ENCODE results near the gene FXYD6.
"Not testable (repeated sequence)": the region's sequence is repeated elsewhere in the genome, so short reads cannot be mapped to it uniquely, and the experiment has no call there.

The FXYD6 gene

GRCh38 chr11:117820071-117820470, 56.4 kb downstream of the FXYD6 start:
- DNase-seq (ENCODE audit: insufficient read length, low spot score) (no peak), FAIRE-seq (no peak)

- no peak for FAIRE-seq
- peak; percentile 40 for DNase-seq (ENCODE audit: insufficient read length, low spot score)
Observed at GRCh38 chr11:117819096-117820040, 57.1 kb downstream of the FXYD6 start.

- DNase-seq (ENCODE audit: insufficient read length, low spot score) (no peak), FAIRE-seq (no peak)
Observed at GRCh38 chr11:117818041-117818873, 58.2 kb downstream of the FXYD6 start.

GRCh38 chr11:117817368-117818040, 59.0 kb downstream of the FXYD6 start:
- peak; percentile 94 for FAIRE-seq
- DNase-seq (ENCODE audit: insufficient read length, low spot score): peak; percentile 81

GRCh38 chr11:117816846-117817367, 59.6 kb downstream of the FXYD6 start:
- FAIRE-seq (no peak), DNase-seq (ENCODE audit: insufficient read length, low spot score) (no peak)

GRCh38 chr11:117816151-117816741, 60.2 kb downstream of the FXYD6 start:
- no peak for FAIRE-seq
- peak; percentile 24 for DNase-seq (ENCODE audit: insufficient read length, low spot score)

GRCh38 chr11:117815262-117815803, 61.1 kb downstream of the FXYD6 start:
- DNase-seq (ENCODE audit: insufficient read length, low spot score) (no peak), FAIRE-seq (no peak)

- FAIRE-seq: no peak
- no peak for DNase-seq (ENCODE audit: insufficient read length, low spot score)
Observed at GRCh38 chr11:117814766-117815261, 61.6 kb downstream of the FXYD6 start.

- DNase-seq (ENCODE audit: insufficient read length, low spot score) (no peak), FAIRE-seq (no peak)
Observed at GRCh38 chr11:117814204-117814765, 62.2 kb downstream of the FXYD6 start.

GRCh38 chr11:117810056-117810451, 66.4 kb downstream of the FXYD6 start:
- not testable (repeated sequence) for FAIRE-seq; DNase-seq (ENCODE audit: insufficient read length, low spot score)

- peak; percentile 73 for DNase-seq (ENCODE audit: insufficient read length, low spot score)
- FAIRE-seq: peak; percentile 94
Observed at GRCh38 chr11:117809236-117810055, 67.0 kb downstream of the FXYD6 start.

- FAIRE-seq: no peak
- DNase-seq (ENCODE audit: insufficient read length, low spot score): no peak
Observed at GRCh38 chr11:117808784-117809183, 67.7 kb downstream of the FXYD6 start.

GRCh38 chr11:117807482-117808327, 68.8 kb downstream of the FXYD6 start:
- peak; percentile 63 for DNase-seq (ENCODE audit: insufficient read length, low spot score)
- FAIRE-seq: no peak

GRCh38 chr11:117806846-117807245, 69.6 kb downstream of the FXYD6 start:
- FAIRE-seq: no peak

GRCh38 chr11:117805045-117805444, 71.4 kb downstream of the FXYD6 start:
- FAIRE-seq: no peak
- DNase-seq (ENCODE audit: insufficient read length, low spot score): no peak

More at GRCh38 chr11:117806846-117807245, 69.6 kb downstream of the FXYD6 start:
- DNase-seq (ENCODE audit: insufficient read length, low spot score): no peak

GRCh38 chr11:117803896-117804295, 72.6 kb downstream of the FXYD6 start:
- FAIRE-seq (no peak), DNase-seq (ENCODE audit: insufficient read length, low spot score) (no peak)

GRCh38 chr11:117799634-117800033, 76.8 kb downstream of the FXYD6 start:
- no peak for DNase-seq (ENCODE audit: insufficient read length, low spot score)
- FAIRE-seq: no peak
